K562 (cell line): ENCODE results near the gene FAR1.
"Not testable (repeated sequence)": the region's sequence is repeated elsewhere in the genome, so short reads cannot be mapped to it uniquely, and the experiment has no call there.

Experiments used
- AFF4 ChIP-seq: sonication (generic); formaldehyde crosslinking; IDR thresholded peaks from 2 replicates; pipeline ENCODE4 v1.8.0; 2023; ENCODE audit warnings: mild to moderate bottlenecking, missing genetic modification reagents
- ATF2 ChIP-seq: sonication (generic); formaldehyde crosslinking; IDR thresholded peaks from 2 replicates; pipeline ENCODE4 v1.8.1; 2022; ENCODE audit warnings: missing genetic modification reagents
- CTCF ChIP-seq, 3 experiments: IDR thresholded peaks in 2 of 3; conservative IDR thresholded peaks in 1 of 3; 2 replicates each; pipeline ENCODE4 v1.5.1; 2011 to 2012; ENCODE audit warnings: low read length in 3 of 3, mild to moderate bottlenecking in 3 of 3, control low read depth in 2 of 3, improper control_type of control experiment in 1 of 3, inconsistent platforms in 1 of 3, low read depth in 1 of 3, mixed read lengths in 1 of 3, moderate library complexity in 1 of 3; ENCODE audit not compliant: insufficient read depth in 2 of 3
- KLF16 ChIP-seq: IDR thresholded peaks from 2 replicates; pipeline ENCODE4 v1.6.1; 2016; ENCODE audit warnings: antibody characterized with exemption
- POLR2AphosphoS5 ChIP-seq: IDR thresholded peaks from 2 replicates; pipeline ENCODE4 v1.6.1; 2011; ENCODE audit warnings: mild to moderate bottlenecking, low read depth, low read length, moderate library complexity; ENCODE audit not compliant: control insufficient read depth, insufficient read depth
- TEAD1 ChIP-seq, 2 experiments: fragments of 450-650 bp in 1 of 2; sonication (generic) in 1 of 2; formaldehyde crosslinking; IDR thresholded peaks; 2 replicates each; pipeline versions ENCODE4 v1.4.0 to v1.8.0; 2020 to 2022; ENCODE audit warnings: mild to moderate bottlenecking in 2 of 2, missing genetic modification reagents in 1 of 2
- ZBTB17 ChIP-seq: fragments of 450-650 bp; formaldehyde crosslinking; IDR thresholded peaks from 2 replicates; pipeline ENCODE4 v1.4.0; 2020; ENCODE audit warnings: mild to moderate bottlenecking
- ZHX1 ChIP-seq: fragments of 150-350 bp; conservative IDR thresholded peaks from 2 replicates; pipeline ENCODE4 v1.6.1; 2014; ENCODE audit warnings: low read length
- ZNF324 ChIP-seq: fragments of 250-450 bp; sonication (Bioruptor Pico); IDR thresholded peaks from 2 replicates; pipeline ENCODE4 v1.4.0; 2020; ENCODE audit warnings: mild to moderate bottlenecking

- TF ChIP-seq CTCF (IDR thresholded peaks at IDR 0.05 in 2 of 3, conservative IDR thresholded peaks at IDR 0.05 in 1 of 3; ENCODE audit: insufficient read depth in 2 of 3, low read depth in 1 of 3, low read length in 3 of 3); TEAD1 (CRISPR knock-in tag; IDR thresholded peaks at IDR 0.05); ATF2 (CRISPR knock-in tag); ZBTB17 (CRISPR knock-in tag); POLR2AphosphoS5; KLF16; ZHX1; ZNF324 (CRISPR knock-in tag); AFF4 (CRISPR knock-in tag): not testable (repeated sequence)
Observed at GRCh38 chr11:13753316-13753715, 84.8 kb downstream of the FAR1 start.
